ENCODE data around the gene ING2.
"Not testable (repeated sequence)": the region's sequence is repeated elsewhere in the genome, so short reads cannot be mapped to it uniquely, and the experiment has no call there.

The ING2 gene

DNA sequence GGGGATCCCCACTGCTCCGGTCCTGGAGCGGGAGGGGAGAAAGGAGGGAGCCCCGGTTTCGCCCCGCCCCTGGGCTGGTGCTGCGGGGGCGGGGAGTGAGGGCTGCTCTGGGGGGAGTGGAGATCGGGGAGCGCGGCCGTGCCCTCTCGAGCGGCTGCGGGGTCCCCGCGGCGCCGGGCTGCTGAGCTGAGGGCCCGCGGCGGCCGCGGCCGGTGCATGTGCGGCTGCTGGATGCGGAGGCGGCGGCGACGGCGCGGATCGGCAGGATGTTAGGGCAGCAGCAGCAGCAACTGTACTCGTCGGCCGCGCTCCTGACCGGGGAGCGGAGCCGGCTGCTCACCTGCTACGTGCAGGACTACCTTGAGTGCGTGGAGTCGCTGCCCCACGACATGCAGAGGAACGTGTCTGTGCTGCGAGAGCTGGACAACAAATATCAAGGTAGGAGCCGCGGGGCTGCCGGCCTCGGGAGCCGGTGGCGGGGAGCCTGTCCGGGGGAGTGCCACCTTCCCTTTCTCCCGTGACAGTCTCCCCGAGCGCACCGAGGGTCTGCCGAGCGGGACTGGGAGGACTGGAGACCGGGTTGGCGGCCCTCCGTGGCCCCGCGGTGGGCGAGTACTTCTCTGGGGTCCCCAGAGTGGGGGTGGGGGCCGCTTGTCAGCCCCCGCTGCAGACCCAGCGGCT, at the start of gene ING2:
ING2 (plus strand) TSS at position 129 of the 681 bp plus-strand sequence; CDS start at position 267, 138 bp downstream.
- DNase-seq, result peak; percentile 78

- DNase-seq, result no peak
Measured at GRCh38 chr4:183455431-183456195, 49.2 kb upstream of the ING2 start.

GRCh38 chr4:183458005-183458404, 46.9 kb upstream of the ING2 start:
- DNase-seq, result no peak

DNA sequence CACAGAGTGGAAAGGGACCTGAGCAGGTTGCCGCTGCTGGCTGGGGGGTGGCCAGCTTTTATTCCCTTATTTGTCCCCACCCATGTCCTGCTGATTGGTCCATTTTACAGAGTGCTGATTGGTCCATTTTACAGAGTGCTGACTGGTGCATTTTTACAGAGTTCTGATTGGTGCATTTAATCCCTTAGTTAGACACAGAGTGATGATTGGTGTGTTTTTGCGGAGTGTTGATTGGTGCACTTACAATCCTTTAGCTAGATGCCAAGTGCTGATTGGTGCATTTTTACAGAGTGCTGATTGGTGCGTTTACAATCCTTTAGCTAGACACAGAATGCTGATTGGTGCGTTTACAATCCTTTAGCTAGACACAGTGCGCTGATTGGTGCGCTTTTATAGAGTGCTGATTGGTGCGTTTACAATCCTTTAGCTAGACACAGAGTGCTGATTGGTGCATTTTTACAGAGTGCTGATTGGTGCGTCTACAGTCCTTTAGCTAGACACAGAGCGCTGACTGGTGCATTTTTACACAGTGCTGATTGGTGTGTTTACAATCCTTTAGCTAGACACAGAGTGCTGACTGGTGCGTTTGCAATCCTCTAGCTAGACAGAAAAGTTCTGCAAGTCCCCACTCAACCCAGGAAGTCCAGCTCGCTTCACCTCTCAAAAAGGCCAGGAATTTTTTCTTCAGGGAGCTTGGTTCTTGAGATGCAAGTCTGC, 40.8 kb upstream of the ING2 start:
- DNase-seq, result not testable (repeated sequence)

- not testable (repeated sequence) for DNase-seq
Measured at GRCh38 chr4:183465879-183466278, 39.0 kb upstream of the ING2 start.

DNA sequence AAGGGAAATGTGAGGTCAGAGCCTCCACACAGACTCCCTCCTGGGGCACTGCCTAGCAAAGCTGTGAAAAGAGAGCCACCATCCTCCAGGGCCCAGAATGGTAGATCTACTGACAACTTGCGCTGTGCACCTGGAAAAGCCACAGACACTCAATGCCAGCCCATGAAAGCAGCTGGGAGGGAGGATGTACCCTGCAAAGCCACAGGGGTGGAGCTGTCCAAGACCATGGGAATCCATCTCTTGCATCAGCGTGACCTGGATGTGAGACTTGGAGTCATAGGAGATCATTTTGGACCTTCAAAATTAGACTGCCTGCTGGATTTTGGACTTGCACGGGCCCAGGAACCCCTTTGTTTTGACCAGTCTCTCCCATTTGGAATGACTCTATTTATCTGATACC, 37.6 kb upstream of the ING2 start:
- no peak for DNase-seq

GRCh38 chr4:183468210-183469095, 36.4 kb upstream of the ING2 start:
- no peak for DNase-seq

DNA sequence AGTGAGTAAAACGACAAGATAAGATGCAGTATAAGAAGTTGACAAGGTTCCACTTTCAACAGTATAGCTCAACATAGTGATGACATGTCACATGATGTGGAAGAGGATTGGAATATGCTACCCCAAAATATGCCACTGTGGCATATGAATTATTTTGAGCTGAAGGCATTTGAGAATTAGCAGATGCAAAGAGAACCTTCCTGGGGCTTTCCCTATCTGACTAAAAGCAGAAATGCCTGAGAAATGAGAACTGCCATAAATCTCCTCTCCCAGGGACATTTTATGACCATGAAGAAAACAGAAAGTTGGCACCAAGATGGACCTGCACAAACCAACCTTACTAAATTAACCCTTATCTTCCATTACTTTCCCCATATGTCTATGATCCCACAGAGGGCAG, 35.6 kb upstream of the ING2 start:
- DNase-seq, result no peak

- DNase-seq, result no peak
Measured at GRCh38 chr4:183469936-183470335, 34.9 kb upstream of the ING2 start.

GRCh38 chr4:183470821-183471220, 34.0 kb upstream of the ING2 start:
- no peak for DNase-seq

DNA sequence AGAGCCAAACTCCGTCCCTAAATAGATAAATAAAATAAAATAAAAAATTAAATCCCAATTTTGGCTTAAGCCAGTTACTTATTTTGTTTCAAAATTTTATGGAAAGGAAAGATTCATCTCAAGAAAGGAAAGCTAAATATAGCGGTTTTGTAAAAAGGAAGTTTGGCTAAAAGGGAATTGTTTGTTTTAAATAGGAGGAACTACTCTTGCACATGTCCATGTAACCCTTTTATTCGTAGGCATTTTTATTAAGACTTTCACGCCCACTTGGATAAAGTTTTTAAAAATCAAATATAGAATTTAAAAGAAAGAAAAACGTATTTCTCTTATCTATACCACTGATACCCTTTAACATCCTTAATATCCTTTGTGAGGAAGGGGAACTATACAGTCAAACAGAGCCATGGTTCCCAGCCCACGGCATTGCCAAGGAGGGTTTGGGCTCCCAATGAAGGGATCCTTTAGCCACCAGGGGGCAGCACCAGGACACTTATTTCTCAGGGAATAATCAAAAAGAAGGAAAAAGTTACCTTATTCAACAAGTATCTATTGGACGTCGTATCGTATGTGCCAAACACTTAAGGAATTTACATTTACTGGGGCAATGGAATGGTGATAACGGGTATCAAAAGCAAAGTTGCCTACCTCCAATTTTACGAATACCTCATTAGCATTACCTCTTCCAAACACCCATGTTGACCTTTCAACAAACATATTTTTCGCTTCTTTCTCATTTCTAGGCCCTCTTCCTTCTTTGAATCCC, 32.7 kb upstream of the ING2 start:
- DNase-seq, result peak; percentile 22

GRCh38 chr4:183478123-183478522, 26.7 kb upstream of the ING2 start:
- DNase-seq, result no peak

GRCh38 chr4:183478926-183479325, 25.9 kb upstream of the ING2 start:
- DNase-seq, result no peak

DNA sequence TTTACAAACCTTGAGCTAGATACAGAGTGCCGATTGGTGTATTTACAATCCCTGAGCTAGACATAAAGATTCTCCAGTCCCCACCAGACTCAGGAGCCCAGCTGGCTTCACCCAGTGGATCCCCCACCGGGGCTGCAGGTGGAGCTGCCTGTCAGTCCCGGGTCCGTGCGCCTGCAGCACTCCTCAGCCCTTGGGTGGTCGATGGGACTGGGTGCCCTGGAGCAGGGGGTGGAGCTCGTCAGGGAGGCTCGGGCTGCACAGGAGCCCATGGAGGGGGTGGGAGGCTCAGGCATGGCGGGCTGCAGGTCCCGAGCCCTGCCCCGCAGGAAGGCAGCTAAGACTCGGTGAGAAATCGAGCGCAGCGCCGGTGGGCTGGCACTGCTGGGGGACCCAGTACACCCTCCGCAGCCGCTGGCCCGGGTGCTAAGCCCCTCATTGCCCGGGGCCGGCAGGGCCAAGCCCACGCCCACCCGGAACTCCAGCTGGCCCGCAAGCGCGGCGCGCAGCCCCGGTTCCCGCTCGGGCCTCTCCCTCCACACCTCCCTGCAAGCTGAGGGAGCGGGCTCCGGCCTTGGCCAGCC, 22.3 kb upstream of the ING2 start:
- not testable (repeated sequence) for DNase-seq

DNA sequence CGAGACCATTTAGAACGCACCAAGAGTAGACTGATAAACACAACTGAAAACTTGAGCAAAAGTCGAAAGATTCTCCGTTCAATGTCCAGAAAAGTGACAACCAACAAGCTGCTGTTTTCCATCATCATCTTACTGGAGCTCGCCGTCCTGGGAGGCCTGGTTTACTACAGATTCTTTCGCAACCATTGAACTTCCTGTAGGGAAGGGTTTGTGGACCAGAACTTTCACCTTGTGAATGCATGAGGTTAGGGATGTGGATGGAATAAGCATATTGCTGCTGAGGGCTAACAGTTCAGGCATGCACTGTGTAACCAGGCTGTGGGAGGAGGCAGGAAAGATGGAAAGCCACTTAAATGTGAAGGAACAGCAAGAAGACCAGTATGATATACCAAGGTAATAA, 20.9 kb upstream of the ING2 start:
- DNase-seq, result no peak

- DNase-seq, result no peak
Measured at GRCh38 chr4:183485411-183486160, 19.3 kb upstream of the ING2 start.

GRCh38 chr4:183492791-183493222, 12.1 kb upstream of the ING2 start:
- no peak for DNase-seq

- no peak for DNase-seq
Measured at GRCh38 chr4:183493246-183493645, 11.6 kb upstream of the ING2 start.

DNA sequence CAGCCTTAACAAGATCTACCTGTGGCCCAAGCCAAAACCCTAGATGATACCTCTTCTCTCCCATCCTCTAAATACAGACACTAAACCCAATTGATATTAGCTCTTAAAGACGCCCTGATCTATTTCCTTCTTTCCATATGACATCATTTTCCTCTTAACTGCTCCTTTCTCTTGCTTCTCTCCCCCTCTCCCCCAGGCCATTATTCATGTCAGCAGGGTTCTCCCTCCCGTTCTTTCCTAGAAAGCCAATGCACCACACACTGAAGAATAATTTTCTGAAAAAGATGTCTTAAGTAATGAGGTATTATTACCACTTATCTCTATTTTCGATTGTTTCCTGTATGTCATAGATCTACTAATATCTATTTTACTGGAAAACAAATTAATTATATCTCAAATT, 9.7 kb upstream of the ING2 start:
- DNase-seq, result no peak

- DNase-seq, result no peak
Measured at GRCh38 chr4:183499389-183499788, 5.5 kb upstream of the ING2 start.

- DNase-seq, result no peak
Measured at GRCh38 chr4:183499801-183500200, 5.1 kb upstream of the ING2 start.
